CD4-positive, alpha-beta T cell treated with Interleukin-17A for 1 hour (primary cell): ENCODE data around the gene SMPD1.

Experiments used
- DNase-seq: peaks from one replicate; pipeline ENCODE4 v3.0.0-alpha.2; 2020

Gene SMPD1

DNA sequence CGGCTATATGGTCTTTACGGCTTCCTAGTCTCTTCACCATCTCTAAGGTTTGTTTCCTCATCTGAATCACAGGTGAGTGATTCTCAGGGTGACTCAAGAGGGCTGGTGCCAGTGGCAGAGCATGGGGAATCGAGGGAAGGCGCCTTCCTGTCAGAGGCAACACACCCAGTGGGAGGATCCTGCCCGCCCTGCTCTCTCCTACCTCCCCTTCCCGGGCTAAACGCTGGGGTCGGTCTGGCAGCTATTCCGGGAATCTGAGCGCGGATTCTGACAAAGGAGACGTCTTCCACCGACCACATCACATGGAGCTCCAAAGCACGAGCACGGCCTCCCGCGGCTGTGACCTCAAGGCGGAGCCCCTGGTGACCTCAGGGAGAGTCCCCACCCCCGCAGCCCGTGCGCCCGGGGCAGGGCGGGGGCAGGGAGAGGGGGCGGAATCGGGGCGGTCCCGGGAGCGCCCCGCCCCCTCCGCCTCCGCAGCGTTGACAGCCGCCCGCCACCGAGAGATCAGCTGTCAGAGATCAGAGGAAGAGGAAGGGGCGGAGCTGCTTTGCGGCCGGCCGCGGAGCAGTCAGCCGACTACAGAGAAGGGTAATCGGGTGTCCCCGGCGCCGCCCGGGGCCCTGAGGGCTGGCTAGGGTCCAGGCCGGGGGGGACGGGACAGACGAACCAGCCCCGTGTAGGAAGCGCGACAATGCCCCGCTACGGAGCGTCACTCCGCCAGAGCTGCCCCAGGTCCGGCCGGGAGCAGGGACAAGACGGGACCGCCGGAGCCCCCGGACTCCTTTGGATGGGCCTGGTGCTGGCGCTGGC lies at the start of gene SMPD1:
TSS of gene SMPD1 (plus strand) at position 570 of the 813 bp plus-strand sequence. CDS start at position 695, 125 bp downstream.
- peak; percentile 96 for DNase-seq

DNA sequence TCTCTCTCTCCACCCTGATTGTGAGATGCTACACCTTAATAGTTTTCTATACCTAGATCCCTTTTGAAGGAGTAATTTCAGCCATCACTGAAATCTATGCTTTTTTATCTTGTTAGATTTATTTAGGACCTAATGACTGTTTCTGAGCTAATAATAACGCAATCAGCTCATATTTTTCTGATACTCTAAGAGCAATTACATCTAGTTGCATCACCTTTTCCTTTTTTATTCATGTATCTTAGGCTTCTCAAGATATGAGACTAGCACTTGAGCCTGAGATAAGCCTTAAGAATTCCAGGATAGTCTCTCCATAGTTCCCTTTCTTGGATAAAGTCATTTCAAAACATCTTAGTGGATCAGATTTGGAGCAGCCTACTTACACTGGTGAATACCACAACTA lies 44.9 kb upstream of the SMPD1 start:
- DNase-seq, result no peak

DNA sequence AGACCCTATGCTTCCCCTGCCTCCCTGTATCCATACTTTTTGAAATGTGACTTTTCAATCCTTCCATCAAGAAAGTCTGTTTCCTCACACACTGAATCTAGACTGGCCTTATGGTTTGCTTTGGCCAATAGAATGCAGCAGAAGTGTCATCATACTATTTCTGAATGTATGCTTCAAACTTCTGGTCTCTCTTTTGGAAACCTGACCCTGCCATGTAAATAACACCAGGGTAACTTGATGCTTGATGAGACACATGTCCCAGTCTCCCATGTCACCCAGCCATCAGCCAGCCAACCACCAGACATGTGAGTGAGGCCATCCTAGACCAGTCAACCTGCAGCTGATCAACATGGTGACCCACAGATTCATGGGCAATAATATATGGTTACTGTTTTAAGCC lies 40.2 kb upstream of the SMPD1 start:
- no peak for DNase-seq

DNA sequence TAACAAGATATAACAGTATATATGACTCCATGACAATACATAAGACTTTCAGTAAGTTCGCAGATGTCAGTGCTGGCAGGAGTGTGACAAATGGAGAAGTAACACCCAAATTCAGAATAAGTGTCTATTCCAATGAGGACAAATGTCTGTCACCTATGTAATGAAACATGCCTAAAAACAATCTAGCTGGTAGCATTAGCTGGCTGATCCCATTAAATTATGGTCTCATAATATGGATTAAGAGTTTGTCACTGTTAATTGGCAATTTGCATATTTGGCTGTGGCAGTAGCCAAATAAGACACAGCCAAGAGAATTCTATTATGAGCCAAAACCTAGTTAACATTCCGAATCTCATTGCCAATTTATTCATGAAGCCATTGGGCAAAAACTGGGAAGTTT lies 39.8 kb upstream of the SMPD1 start:
- no peak for DNase-seq

DNA sequence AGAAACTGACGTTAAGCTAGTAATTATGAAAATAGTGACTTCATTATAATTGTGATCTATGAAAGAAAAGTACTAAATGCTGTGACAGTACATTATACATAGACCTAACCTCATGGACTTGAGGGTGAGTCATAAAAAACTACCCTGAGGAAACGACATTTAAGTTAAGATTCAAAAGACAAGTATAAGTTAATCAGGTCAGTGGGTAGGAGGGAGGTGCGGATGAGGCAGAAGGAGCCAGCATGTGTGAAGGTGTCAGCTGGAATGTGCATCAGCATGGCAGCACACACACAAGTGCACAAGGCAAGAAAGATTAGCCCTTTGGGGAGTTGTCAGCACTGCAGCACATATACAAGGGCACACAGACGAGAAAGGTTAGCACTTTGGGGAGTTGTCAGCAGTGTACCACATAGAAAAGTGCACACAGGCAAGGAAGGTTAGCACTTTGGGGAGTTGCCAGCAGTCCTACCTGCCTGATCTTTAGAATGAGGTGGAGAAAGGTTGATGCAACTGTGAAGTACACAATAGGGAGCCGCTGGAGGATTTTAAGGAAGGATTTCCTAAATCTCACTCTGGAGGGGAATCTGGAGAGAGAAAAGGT lies 38.4 kb upstream of the SMPD1 start:
- DNase-seq, result no peak

DNA sequence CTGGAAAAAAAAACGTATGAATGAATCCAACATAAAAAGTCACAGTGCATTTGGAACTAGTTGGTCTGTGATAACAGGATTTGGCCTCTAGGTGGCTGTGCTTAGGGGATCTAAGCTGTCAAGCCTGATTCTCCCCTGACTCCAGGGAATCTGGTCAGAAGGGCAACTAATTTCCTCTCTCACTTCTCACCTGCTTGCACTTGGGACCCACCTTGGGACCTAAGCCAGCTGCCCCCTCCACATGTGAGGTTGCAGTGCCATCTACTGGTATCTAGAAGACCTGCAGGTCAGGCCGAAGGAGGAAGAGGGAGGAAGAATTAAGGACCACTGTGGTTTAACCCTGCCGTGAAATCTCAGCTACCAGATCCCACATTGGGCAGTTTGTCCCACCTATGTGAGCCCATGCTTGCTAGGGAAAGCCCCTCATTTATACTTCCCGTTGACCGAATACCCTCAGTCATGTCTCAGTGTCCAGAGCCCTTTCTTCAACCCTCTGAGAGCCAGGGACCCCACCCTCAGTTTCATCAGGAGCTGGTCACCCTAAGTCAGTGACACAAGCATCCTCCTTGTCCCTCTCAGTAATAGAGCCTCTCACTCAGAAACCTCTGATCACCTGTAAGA lies 36.8 kb upstream of the SMPD1 start:
- peak; percentile 64 for DNase-seq

DNA sequence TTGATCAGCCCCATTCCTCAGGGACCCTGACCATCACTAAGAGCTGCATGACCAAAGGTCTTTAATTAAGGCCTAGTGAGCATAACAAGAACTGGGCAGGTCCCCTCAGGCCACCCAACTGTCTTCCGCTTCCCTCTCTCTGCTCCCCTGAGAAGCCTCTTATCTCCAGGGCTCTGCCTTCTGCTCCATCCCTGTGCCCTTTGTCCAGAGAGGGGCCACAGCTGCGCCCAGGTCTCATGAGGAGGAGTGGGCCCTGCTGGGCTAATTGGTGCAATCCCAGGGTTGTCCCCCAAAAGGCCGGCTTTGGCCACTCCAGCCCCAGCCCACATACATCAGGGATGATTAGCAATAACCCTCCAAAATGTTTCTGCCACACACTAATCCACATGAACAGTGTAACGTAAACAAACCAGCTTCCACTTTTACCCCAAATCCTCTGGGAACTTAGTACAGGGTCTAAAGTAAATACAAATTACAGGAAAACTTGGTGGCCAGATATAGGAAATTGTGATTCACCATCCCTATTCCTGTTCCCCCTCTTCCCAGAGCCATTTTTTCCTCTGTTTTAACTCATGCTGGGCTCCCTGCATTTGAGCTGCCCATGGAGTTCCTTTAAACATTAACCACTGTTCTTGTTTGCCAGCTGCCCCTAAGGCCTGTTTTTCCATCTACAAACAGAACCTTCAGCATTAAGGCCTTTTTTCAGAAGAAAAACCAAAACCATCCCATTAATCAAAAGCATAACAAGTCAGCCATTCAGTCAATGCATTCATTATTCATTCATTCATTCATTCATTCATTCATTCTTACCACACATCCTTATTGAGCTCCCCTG lies 35.4 kb upstream of the SMPD1 start:
- no peak for DNase-seq

DNA sequence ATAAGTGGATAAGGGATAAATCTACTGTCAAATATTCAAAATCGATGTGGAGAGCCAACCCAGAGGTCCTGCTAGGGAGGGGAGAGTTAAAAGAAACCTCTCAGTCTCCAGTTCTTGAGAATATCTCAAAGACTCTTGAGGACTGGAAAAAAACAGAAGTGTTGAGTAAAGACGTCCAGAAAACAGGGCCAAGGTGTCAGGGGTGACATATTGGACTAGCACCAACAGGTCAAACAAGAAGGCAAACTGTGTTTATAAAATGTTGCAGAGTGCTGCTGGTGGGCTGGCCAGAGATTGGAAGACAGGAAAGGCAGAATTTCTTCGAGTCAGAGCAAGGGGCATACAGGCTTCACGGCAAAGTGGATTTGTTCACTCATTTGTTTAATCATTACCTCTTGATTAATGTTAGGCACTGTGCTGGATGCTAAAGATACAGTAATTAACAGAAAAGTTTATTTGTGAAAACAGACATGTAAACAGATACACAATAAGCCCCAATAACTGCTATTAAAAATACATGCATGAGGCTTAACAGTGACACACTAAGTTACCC lies 33.7 kb upstream of the SMPD1 start:
- DNase-seq, result no peak

DNA sequence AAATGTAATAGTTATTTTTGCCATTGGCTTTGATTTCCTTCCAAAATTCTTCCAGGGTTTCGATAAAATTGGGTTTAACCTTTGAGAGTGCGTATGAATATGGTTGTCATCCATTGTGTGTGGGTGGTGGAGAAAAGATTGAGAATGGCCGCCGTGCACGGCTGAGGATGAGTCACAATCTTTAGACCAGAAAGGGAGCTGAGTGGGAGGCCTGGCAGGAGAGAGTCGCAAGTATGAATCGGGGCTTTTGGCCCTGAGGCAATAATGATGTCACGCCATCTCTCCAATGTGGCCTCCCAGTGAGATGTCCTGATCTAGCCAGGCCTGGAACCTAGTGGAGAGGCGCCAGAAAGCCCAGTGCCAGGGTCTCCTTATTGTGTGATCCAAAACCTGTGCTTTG lies 33.1 kb upstream of the SMPD1 start:
- DNase-seq, result no peak

DNA sequence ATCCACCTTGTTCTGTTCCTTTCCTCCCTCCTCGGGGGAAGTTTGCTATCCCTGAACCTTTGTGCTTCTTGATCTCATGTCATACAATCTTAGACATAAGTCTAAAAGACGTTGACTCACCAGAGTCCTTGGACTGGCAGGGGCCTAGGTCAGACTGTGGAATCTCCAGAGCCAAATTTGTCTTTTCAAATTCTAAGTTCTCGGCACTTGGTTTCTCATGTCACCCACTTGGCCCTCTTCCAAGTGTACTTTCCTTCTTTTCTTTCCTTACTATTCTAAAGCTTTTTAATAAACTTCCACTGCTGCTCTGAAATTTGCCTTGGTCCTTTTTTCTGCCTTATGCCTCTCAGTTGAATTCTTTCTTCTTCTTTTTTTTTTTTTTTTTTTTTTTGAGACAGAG lies 30.1 kb upstream of the SMPD1 start:
- DNase-seq, result no peak

DNA sequence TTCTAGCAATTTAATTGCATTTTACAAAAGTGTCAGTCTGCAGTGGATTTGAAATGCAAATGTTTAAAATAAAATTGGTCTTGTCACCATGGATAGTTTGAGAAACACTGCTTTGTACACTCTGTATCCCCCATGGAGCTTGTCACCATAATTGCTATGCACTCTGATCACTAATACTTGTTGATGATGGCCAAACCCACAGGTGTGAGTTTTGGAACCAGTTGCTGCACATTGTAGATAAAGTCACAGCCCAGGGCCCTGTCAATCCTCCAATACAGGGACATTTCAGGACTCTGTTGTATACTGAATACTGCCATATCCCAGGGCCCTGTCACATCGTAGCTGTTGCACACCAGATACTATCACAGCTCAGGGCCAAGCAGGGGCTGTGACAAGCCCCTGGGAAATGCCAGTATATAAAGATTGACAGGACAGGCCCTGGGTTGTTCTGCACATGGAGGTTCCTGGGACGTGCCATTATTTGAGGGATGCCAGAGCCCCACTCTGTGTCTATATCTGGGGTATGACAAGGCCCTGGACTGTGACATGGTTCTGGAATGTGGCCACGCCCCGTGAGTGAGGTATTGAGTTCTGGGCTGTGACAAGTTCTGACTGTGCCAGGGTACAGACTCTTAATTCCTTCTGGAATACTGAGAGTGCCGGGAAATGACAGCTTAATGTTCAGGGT lies 27.9 kb upstream of the SMPD1 start:
- no peak for DNase-seq

DNA sequence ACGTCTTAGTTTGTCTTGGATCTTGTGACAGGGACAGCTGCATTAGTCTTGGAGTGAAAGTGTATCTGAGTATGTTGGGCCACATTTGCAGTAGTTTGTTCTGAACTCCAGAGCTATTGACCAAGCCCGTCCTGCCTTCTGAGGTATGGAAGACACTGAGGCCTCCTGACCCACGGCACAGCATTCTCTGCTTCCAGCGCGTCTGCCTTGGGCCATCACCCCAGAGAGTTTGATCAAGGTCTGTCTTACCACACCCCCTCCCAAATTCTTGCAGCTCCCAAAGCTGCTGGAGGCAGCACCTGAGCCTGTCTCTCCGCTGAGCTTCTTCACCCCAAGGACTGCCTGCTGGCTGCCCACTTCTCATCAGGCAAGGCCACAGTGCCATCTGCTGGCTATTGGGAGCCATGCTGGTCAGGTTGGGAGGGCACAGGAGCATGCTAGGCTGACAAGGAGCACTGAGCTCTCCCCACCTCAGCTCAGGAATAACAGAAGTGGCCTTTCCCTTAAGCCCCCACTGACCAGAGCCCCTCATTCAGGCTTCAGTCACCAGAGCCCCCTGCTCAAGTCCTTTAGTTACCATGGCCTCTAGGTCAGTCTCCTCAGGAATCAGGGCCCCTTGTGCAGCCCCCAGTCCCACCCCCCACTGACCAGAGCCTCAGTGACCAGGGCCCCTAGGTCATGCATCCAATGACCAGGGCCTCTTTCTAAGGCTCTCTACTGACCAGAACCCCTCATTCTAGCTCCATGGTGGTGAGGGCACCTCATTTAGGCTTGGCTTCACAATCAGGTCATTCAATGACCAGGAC lies 27.2 kb upstream of the SMPD1 start:
- peak; percentile 65 for DNase-seq

DNA sequence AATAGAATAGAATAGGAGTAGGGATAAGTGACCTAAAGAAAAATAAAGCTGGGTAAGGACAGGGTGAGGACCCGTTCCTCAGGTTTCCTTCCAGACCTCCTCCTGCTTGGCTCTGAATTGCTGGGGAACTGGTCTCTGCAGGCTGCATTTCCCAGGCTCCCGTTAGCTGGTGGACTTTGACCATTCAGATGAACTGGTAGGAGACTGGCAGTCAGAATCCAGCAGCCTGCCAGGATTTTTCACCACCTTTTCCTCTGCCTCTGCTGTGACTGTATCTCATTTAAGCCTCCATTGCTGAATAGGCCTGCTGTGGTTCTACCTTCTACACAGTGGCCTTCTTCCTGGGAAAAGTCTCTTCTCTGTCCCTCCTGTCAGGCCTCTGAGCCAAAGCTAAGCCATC lies 24.6 kb upstream of the SMPD1 start:
- no peak for DNase-seq

DNA sequence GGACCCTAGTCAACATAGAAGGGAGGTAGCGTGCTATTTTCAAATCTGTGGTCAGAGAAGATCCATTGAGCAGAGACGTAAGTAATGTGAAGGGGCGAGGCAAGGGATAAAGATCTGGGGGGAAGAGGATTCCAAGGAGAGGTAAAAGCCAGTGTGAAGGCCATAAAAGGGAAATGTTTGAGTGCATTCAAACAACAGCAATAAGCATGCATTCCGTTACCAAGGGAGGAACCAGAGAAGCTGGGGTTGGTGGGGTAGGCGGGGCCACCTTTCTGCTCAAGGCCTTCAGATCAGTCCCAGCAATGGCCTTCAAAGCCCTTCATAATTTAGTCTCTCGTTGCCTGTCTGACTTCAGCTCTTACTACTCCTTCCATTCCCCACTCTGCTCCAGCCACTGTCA lies 18.4 kb upstream of the SMPD1 start:
- DNase-seq, result no peak

DNA sequence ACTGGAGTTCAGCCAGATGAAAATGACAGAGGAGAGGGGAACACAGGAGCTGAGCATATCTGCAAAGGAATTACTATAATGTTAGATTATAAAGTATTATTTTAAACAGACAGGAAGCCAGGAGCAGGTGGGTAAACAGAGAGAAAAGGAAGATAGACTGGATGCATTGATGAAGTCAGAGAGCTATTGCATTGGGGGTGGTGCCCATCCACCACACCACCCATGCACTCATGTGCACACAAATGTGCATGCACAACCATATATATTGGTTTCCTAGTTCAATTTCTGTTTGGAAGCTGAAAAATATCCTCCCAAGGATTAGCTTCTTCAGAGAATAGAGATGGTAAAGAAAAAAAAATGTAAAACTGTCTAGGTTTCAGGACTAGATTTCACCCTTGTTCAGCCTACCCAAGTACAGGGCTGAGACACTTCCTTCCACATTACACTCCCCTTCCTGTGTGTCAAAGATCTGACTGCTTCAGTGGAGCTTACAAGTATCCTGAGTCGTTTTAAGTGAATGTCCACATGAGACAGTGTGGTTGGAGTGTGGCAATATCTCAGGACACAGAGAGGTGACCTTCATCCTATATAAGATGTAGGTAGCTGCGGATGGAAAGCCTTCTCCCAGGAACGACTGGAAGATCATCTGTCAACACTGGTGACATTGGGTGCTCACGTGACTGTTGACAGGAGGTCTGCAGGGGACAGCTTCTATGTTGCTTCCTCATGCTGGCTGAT lies 12.2 kb upstream of the SMPD1 start:
- DNase-seq, result peak; percentile 19

DNA sequence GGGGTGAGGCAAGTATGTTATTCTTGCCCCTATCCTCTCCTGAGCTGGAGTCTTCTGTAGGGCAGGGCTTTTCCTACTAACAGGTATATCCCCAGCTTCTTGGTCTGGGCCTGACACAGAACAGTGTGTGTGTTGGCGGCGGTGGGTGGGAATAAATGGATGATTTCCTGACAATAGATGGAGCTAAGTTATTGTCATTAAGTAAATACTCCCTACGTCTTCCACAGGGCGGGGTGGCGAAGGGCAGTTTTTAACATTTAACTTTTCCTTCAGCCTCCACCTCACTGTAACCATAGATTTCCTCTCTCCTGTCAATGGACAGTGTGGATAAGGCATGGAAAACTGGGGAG lies 11.7 kb upstream of the SMPD1 start:
- DNase-seq, result no peak

DNA sequence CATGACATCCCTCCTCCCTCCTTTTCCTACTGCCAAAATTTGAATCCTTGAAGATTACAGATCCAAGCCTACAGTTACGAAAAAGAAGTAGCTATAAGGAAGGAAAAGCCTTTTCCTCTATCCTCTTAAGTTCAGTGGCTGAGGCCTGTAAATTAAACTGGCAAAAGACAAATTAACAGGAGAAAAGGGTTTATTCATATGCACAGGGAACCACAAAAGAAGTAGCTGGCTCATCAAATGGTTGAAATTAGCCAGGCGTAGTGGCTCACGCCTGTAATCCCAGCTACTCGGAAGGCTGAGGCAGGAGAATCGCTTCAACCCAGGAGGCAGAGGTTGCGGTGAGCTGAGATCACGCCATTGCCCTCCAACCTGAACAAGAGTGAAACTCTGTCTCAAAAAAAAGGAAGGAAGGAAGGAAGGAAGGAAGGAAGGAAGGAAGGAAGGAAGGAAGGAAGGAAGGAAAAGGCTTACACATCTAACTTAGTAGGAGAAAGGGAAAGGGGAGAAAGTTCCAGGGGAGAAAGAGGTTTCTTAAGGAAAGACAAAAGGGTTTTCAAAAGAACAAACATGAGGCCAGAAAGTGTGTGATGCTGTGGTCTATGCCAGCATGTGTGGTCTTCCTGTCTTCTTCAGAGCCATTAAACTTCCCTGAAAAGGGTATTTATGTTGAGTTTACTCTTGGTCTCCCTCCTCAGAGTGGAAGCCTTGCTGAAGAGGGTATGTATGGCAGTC lies 5.1 kb upstream of the SMPD1 start:
- DNase-seq, result no peak

DNA sequence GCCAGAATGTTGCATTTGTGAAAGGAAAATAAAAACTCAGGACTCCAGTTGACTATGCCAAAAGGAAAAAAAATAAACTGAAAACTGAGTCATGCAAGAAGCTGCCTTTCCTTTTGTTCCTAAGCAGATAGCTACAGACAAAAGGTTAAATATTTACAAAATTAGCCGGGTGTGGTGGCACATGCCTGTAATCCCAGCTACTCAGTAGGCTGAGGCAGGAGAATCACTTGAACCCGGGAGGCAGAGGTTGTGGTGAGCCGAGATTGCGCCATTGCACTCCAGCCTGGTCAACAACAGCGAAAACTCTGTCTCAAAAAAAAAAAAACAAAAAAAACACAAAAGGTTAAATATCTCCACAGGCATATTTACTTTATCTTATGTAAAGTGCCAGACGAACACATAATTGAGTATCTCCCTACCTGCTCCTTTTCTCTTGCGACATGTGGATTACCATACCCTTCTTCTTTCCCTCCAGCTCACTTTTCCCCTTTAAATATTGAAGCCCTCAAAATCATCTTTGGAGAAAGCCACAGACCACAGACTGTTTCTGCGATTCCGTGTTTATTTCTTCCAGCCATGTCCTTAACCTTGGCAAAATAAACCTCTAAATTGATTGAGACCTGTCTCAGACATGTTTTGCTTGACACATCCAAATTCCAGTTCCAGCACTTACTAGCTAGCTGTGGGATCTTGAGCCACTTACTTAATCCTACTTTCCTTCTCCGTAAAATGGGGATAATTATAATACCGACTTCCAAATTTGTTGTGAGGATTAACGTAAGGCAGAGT lies 2.3 kb upstream of the SMPD1 start:
- no peak for DNase-seq

DNA sequence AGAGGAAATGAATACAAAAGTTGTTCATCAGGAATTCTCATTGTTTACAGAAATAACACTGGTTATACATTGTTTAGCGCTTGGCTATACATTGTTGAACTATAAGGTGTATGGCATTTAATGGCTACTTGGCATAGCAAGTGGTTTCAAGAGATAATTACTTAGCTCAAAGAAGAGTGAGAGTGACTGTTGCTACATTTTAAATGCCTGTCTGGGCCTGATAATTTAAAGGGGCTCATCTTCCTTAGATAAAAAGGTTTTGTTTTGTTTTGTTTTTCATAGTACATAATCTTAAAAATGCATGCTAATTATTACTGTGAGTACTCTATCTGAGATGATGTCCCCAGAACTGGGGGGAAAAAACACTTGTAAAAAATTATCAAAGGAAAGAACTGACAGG lies 1.5 kb upstream of the SMPD1 start:
- no peak for DNase-seq
